ENCODE data around the gene POC1A.

POC1A gene

DNA sequence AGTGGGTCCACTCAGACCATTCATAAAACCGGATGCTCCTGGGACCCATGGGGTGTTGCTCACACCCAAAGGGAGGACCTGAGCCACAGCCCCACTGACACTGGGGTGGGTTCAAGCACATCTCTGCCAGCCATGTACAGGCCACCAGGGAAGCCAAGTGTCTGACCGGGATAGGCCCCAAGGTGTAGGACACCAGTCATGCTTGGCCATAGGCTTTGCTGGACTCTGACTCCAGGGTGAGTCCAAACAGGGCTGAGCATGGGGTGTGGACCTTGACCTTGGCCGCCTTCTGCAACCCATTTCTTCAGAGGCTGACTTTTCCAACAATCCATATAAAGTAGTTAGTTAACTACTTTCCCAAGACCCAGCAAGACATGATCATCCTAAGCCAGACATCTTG lies 66.5 kb downstream of the POC1A start:
- H3K9me3 Mint-ChIP-seq: no peaks in the 10 kb centered on the region
- ATAC-seq (no peak), DNase-seq (no peak)
- no peaks in the 10 kb centered on the region for H3K36me3 Mint-ChIP-seq (ENCODE audit: low read depth)
- H3K27ac Mint-ChIP-seq: no peak overlapping the region
- H3K27me3 Mint-ChIP-seq: no peaks in the 10 kb centered on the region
- peaks cover 31% of the 10 kb centered on the region for H3K4me1 Mint-ChIP-seq
- H3K4me3 Mint-ChIP-seq: no peak overlapping the region

DNA sequence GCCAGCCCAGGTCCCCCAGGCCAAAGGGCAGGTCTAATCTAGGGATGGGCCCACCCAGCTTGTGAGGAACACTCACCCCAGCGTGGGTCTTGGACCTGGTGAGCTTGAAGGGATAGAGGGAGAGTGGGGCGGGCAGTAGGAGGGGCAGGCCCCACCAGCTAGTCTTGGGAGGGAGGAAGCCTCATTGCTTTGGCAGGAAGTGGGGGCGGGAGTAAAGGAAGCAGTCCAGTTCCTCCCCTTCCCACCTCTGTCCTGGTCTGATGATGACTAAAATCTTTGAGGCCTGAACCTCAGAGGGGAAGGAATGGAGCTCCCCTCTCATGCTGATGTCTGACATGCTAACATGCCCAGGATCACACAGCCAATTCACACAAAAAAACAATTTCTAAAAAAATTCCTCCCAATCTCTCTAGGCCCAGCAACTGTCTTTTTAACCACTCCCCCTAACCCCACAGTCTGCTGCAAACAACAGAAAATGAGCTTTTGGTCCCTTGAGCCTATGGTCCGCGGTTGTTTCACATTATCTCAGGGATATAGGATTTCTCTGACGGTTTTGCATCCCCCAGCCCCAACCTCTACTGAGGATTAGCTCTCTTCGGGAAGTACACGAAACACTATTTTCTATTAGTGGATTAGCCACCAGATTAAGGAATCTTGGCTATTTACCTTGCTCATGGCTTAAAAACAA lies 67.1 kb downstream of the POC1A start:
- Mint-ChIP-seq H3K4me1 (peaks cover 31% of the 10 kb centered on the region), H3K27ac (no peak overlapping the region), H3K27me3 (no peaks in the 10 kb centered on the region), H3K4me3 (no peak overlapping the region), H3K9me3 (no peaks in the 10 kb centered on the region), H3K36me3 (ENCODE audit: low read depth) (no peaks in the 10 kb centered on the region)
- ATAC-seq: peak; percentile 18
- no peak for DNase-seq

DNA sequence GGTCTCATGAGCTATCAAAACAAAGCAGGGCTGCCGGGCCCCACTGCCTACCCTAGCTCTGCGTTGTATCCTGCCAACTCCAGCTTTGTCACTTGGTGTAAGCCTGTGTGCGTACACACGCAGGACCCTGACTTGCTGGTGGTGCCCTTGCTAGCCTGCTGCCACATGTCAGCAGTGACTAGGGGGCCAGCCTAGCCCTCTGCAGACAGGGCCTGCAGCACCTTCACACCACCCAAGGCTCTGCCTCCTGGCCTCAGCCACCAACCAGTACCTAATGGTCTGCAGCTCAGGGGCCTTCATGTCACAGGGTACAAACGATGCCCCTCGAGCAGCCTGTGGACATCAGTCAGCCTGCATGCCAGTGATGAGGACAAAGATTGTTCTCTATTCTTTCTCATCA lies 67.8 kb downstream of the POC1A start:
- no peaks in the 10 kb centered on the region for H3K36me3 Mint-ChIP-seq (ENCODE audit: low read depth)
- peak overlapping the region; percentile 79 for H3K27ac Mint-ChIP-seq
- H3K9me3 Mint-ChIP-seq: no peaks in the 10 kb centered on the region
- ATAC-seq (no peak), DNase-seq (no peak)
- H3K27me3 Mint-ChIP-seq: no peaks in the 10 kb centered on the region
- no peak overlapping the region for H3K4me3 Mint-ChIP-seq
- H3K4me1 Mint-ChIP-seq: peaks cover 31% of the 10 kb centered on the region

- H3K27ac Mint-ChIP-seq: peak overlapping the region; percentile 79
- no peaks in the 10 kb centered on the region for H3K9me3 Mint-ChIP-seq
- no peaks in the 10 kb centered on the region for H3K36me3 Mint-ChIP-seq (ENCODE audit: low read depth)
- ATAC-seq: peak; percentile 78
- peaks cover 31% of the 10 kb centered on the region for H3K4me1 Mint-ChIP-seq
- H3K4me3 Mint-ChIP-seq: peak overlapping the region; percentile 36
- DNase-seq: peak; percentile 68
- no peaks in the 10 kb centered on the region for H3K27me3 Mint-ChIP-seq
Measured at GRCh38 chr3:52085681-52086282, 68.4 kb downstream of the POC1A start.

GRCh38 chr3:52084954-52085680 lies 69.1 kb downstream of the POC1A start:
- no peaks in the 10 kb centered on the region for H3K36me3 Mint-ChIP-seq (ENCODE audit: low read depth)
- H3K4me1 Mint-ChIP-seq: peaks cover 31% of the 10 kb centered on the region
- H3K9me3 Mint-ChIP-seq: no peaks in the 10 kb centered on the region
- peak overlapping the region; percentile 79 for H3K27ac Mint-ChIP-seq
- ATAC-seq (no peak), DNase-seq (no peak)
- no peaks in the 10 kb centered on the region for H3K27me3 Mint-ChIP-seq
- H3K4me3 Mint-ChIP-seq: no peak overlapping the region

DNA sequence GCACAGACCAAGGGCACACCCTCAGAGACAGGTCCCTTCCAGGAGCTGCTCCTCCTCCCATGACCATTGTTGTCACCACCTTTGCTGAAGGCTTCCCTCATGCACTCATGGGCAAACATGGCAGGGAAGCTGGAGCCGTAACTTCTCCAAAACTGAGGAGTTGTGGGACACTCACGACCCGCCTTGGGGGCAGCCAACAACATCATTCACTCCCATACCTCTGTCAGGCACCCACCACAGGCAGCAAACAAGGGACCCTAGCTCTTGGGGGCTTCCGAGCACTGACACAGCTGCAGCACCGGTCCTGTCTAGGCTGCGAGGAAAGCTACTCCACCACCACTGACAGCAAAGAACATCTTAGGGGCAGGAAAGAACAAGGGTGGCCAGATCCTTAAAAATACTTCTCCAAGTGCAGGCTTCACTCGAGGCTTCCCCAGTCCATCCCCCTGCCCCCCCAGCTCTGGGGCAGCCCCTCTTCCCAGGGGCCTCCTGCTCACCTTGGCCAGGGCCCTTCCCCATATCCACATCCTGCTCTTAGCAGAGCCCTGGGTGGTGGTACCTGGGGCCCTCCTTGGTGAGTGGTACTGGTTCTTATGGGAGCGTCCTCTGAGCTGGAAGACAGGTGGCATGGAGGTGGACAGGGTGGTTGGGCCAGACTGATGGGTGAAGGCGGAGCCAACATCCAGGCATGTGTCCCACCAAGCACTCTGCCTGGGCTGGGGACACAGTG lies 69.8 kb downstream of the POC1A start:
- no peaks in the 10 kb centered on the region for H3K9me3 Mint-ChIP-seq
- DNase-seq (no peak), ATAC-seq (no peak)
- no peak overlapping the region for H3K4me3 Mint-ChIP-seq
- no peaks in the 10 kb centered on the region for H3K36me3 Mint-ChIP-seq (ENCODE audit: low read depth)
- H3K4me1 Mint-ChIP-seq: peaks cover 31% of the 10 kb centered on the region
- H3K27ac Mint-ChIP-seq: no peak overlapping the region
- no peaks in the 10 kb centered on the region for H3K27me3 Mint-ChIP-seq

DNA sequence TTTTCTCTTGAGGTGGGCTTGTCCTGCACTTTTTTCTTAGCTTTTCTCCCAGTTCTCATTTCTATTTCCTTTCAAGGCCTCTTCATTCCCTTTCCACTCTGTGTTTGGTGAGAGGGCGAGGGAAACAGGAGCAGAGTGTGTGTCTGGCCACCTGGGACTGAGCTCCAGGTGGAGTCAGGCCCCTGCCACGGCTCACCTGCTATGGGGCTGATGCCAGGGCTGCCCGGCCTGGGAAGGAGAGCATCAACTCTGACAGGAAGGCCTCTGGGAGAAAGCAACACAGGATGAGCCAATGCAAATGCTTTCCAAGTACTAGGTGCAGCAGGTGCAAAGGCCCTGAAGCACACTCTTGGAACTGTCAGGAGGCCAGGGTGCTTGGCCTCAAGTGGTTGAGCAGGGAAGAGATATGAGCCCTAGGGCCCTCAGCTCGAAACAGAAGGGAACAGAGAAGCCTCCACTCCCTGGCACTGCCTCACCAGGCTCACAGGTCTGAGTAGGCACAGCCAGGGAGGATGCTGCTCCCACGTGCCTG lies 70.6 kb downstream of the POC1A start:
- no peak for DNase-seq
- ATAC-seq: no peak
- H3K27me3 Mint-ChIP-seq: no peaks in the 10 kb centered on the region
- peaks cover 31% of the 10 kb centered on the region for H3K4me1 Mint-ChIP-seq
- H3K27ac Mint-ChIP-seq: no peak overlapping the region
- no peak overlapping the region for H3K4me3 Mint-ChIP-seq
- no peaks in the 10 kb centered on the region for H3K9me3 Mint-ChIP-seq
- H3K36me3 Mint-ChIP-seq (ENCODE audit: low read depth): no peaks in the 10 kb centered on the region

- DNase-seq: no peak
- no peaks in the 10 kb centered on the region for H3K27me3 Mint-ChIP-seq
- no peaks in the 10 kb centered on the region for H3K9me3 Mint-ChIP-seq
- H3K27ac Mint-ChIP-seq: no peak overlapping the region
- H3K4me3 Mint-ChIP-seq: no peak overlapping the region
- peaks cover 31% of the 10 kb centered on the region for H3K4me1 Mint-ChIP-seq
- no peak for ATAC-seq
- H3K36me3 Mint-ChIP-seq (ENCODE audit: low read depth): no peaks in the 10 kb centered on the region
Measured at GRCh38 chr3:52082951-52083350, 71.3 kb downstream of the POC1A start.

DNA sequence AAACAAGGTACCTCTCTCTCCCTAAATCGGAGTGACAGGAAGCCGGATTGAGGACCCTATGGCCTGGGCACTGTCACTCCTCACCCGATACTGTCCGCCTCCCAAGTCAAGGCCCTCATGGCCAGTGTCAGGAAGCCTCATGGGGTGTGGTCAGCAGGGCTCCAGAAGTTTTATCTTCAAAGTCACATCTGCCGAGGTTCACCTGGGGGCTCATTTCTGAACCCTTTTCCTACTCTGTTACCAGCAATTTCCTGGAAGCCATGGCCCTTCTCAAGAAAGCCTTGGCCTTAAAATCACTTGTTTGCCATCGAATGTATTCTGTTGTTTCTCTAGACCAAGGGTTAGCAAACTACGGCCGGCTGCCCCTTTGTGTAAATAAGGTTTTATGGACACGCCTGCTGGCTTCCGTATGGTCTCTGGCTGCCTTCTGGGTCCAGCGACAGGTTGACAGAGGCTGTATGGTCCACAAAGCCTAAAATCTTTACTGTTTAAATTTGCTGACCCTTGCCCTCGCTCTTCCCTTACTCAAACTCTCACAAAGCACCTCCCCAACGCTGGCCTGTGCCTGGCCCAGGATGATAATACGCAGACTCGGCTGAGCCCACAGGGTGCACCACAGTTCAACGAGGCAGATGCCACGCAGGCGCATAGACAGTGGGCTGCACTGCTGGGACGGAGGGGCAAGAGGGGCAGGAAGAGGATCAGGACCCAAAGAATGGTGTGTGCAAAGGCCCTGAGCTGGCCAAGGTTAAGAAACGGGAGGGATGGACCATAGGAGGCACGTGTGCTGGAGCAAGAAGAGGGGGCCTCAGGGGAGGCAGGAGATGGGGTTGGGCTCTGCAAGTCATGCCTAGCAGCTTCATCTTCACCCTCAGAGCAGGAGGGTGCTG lies 73.1 kb downstream of the POC1A start:
- no peak for ATAC-seq
- H3K36me3 Mint-ChIP-seq (ENCODE audit: low read depth): no peaks in the 10 kb centered on the region

GRCh38 chr3:52079958-52080357 lies 74.3 kb downstream of the POC1A start:
- ATAC-seq (no peak), DNase-seq (no peak)
- H3K9me3 Mint-ChIP-seq: no peaks in the 10 kb centered on the region
- no peak overlapping the region for H3K27ac Mint-ChIP-seq
- H3K27me3 Mint-ChIP-seq: no peaks in the 10 kb centered on the region
- no peaks in the 10 kb centered on the region for H3K36me3 Mint-ChIP-seq (ENCODE audit: low read depth)
- H3K4me3 Mint-ChIP-seq: no peak overlapping the region
- peaks cover 3% of the 10 kb centered on the region for H3K4me1 Mint-ChIP-seq

More for the DNA sequence above, 73.1 kb downstream of the POC1A start:
- no peak for DNase-seq
- Mint-ChIP-seq H3K4me3 (no peak overlapping the region), H3K27me3 (no peaks in the 10 kb centered on the region), H3K27ac (no peak overlapping the region), H3K4me1 (peaks cover 13% of the 10 kb centered on the region), H3K9me3 (no peaks in the 10 kb centered on the region)

DNA sequence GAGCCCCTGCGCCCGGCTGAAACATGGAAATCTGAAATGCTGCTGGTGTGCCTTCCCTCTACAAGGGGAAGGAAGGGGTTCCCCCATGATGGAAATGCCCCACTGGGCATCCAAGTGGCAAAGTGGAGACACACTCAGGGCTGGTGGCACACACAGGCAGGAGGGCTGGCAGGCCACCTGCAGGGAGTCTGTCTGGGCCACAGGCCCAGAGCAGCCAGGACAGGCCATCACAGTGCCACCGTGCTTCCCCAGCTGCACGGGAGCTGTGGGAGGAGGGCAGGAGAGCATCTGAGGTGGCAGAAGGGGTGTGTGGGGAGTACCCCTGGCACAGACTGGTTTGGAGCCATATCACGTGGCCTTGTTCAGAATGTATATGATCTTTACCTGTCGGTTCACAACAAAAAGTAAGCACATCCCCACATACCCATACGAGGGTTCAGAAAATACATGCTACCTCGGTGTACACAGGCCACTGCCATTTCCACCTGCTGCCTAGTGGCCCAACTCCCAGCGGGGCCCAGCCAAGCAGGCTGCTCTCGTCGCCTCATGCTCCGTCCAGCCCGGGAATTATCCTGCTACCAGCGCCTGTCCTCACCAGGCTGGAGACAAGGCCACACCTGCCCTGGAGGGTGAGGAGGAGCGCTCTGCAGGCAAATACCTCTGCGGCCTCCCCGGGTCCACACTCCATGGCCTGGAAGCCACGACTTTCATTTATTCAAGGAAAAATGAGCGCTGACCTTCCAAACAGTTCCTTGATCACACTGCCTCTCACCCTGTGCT lies 75.3 kb downstream of the POC1A start:
- H3K27ac Mint-ChIP-seq: no peak overlapping the region
- H3K4me3 Mint-ChIP-seq: no peak overlapping the region
- no peaks in the 10 kb centered on the region for H3K4me1 Mint-ChIP-seq
- H3K36me3 Mint-ChIP-seq (ENCODE audit: low read depth): no peaks in the 10 kb centered on the region
- ATAC-seq (no peak), DNase-seq (no peak)
- no peaks in the 10 kb centered on the region for H3K9me3 Mint-ChIP-seq
- no peaks in the 10 kb centered on the region for H3K27me3 Mint-ChIP-seq

GRCh38 chr3:52077925-52078324 lies 76.3 kb downstream of the POC1A start:
- no peaks in the 10 kb centered on the region for H3K4me1 Mint-ChIP-seq
- DNase-seq (no peak), ATAC-seq (no peak)
- H3K36me3 Mint-ChIP-seq (ENCODE audit: low read depth): no peaks in the 10 kb centered on the region
- no peaks in the 10 kb centered on the region for H3K27me3 Mint-ChIP-seq
- no peak overlapping the region for H3K4me3 Mint-ChIP-seq
- no peaks in the 10 kb centered on the region for H3K9me3 Mint-ChIP-seq
- no peak overlapping the region for H3K27ac Mint-ChIP-seq
